HG03060 (cell line): ENCODE results near the gene METTL1.
A peak's percentile ranks its signal among the peaks of the same experiment; 100 is the strongest.
"Not testable (repeated sequence)": the region's sequence is repeated elsewhere in the genome, so short reads cannot be mapped to it uniquely, and the experiment has no call there.

Experiments used
- ATAC-seq: cut with Tn5 transposase; IDR thresholded peaks from one replicate; pipeline ENCODE4 v1.9.1; 2021; ENCODE audit warnings: low read depth, moderate number of reproducible peaks; ENCODE audit not compliant: unreplicated experiment

The METTL1 gene

DNA sequence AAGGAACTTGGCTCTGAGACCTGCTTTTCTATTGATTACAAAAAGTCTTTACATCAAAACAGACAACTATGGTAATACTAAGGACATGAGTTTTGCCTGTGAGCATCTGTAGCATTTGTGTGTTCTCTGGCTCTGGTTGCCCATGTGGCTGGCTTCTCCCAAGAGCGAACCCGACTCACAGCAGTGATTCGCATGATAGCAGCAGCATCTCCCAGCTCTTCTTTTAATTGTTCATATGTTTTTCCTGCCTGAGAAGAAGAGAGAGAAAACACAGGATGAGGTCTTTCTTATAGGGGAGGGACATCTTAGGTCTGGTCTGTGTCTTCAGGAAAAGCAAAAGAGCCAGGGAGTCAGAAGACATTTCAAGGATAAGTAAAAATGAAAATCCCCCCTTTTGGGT is 29.1 kb upstream of the METTL1 start:
- ATAC-seq, result no peak

DNA sequence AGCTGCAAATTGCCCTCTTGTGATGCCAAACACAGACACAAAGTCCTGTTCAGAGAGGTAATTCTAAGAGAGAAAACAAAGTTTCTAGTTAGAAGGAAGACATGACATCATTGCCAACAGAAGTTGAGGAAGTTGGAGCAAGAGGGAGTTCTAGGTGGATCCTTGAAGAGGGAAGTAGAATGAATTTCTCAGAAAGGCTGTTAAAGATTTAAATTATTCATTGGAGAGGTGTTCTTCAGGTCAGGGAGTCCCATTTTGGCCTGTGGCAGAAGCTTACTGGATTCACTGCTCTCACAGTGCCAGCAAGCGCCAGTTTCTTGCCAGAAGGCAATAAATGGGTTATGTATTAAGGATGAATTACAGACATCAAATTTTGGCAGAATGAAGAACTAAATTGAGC is 26.0 kb upstream of the METTL1 start:
- ATAC-seq, result no peak

DNA sequence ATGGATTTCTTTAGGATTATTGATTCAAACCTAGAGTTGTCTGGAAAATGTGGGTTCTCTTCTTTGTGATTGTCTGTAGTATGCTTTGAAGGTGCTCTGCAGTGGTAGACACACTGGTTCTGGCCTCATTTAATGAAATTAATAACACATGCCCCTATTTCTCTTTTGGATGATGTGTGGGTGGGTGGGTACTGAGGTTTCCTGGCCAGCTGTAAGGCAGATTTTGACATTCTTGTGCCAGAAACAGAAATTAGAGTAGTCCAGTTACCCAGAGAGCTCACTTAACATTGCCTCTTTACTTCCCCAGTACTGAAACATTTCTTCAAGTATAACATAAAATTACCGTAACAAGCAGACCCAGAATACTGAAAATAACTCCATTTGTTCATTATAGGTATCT is 25.1 kb upstream of the METTL1 start:
- no peak for ATAC-seq

DNA sequence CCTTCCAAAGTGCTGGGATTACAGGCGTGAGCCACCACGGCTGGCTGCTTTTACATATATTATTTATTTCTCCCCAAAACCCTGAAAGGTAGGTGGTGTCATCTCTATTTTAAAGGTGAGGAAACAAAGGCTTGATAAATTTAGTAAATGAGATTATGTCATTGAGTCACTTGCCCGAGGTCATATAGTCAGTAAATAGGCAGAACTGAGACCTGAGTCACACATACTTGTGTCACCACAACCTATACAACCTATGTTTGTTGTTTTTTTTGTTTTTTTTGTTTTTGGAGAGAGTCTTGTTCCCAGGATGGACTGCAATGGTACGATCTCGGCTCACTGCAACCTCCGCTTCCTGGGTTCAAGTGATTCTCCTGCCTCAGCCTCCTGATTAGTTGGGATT is 23.4 kb upstream of the METTL1 start:
- no peak for ATAC-seq

GRCh38 chr12:57793920-57794319 is 22.0 kb upstream of the METTL1 start:
- no peak for ATAC-seq

DNA sequence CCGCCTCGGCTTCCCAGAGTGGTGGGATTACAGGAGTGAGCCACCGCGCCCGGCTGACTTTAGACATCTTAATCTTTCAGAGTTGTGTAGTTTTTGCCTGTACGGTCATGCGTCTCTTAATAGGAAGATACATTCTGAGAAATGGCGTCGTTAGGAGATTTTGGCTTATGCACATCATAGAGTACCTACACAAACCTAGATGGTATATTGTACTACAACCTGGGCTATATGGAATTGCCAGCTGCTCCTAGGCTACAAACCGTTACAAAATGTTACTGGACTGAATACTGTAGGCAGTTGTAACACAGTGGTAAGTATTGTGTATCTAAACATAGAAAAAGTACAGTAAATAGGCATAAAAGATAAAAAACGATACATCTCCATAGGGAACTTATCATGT is 12.0 kb upstream of the METTL1 start:
- no peak for ATAC-seq

DNA sequence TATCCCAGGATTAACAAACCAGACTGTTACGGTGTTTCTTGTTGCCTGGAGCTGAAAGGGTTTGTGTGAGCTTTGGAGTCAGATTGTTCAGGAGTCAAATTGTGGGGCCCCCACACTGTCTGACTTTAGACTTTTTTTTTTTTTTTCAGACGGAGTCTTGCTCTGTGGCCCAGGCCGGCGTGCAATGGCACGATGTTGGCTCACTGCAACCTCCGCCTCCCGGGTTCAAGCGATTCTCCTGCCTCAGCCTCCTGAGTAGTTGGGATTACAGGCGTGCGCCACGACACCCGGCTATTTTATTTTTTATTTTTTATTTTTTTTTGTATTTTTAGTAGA is 11.5 kb upstream of the METTL1 start:
- no peak for ATAC-seq

GRCh38 chr12:57782608-57783465 is 10.9 kb upstream of the METTL1 start, which contains the start of gene TSFM:
TSFM (plus strand) TSS chr12:57782787; CDS start chr12:57782802, 15 bp downstream.
- ATAC-seq, result peak; percentile 79

- no peak for ATAC-seq
These were observed 10.3 kb upstream of the METTL1 start for GRCh38 chr12:57782243-57782607.

GRCh38 chr12:57781801-57782200 is 9.9 kb upstream of the METTL1 start:
- no peak for ATAC-seq

GRCh38 chr12:57781244-57781643 is 9.3 kb upstream of the METTL1 start:
- ATAC-seq, result no peak

- no peak for ATAC-seq
These were observed 8.5 kb upstream of the METTL1 start for GRCh38 chr12:57780284-57780897.

GRCh38 chr12:57779736-57780135 is 7.8 kb upstream of the METTL1 start:
- ATAC-seq, result no peak

DNA sequence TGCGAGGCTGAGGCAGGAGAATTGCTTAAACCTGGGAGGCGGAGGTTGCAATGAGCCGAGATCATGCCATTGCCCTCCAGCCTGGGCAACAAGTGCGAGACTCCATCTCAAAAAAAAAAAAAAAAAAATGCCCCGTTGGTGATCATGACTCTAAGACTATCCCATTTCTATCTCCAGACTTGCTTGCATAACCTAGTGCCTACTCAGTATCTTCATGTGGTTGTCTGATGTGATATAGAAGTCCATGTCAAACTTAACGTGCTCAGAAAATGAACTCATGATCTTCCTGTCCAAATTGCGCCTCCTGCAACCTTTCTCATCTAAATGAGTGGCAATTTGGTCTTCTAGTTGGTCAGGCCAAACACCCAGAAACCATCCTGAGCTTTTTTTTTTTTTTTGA is 6.0 kb upstream of the METTL1 start:
- no peak for ATAC-seq

- no peak for ATAC-seq
These were observed 5.5 kb upstream of the METTL1 start for GRCh38 chr12:57777367-57777766.

GRCh38 chr12:57776247-57776587 is 4.3 kb upstream of the METTL1 start:
- no peak for ATAC-seq

GRCh38 chr12:57775563-57776246 is 3.8 kb upstream of the METTL1 start:
- ATAC-seq, result no peak

GRCh38 chr12:57775044-57775443 is 3.1 kb upstream of the METTL1 start:
- ATAC-seq, result no peak

DNA sequence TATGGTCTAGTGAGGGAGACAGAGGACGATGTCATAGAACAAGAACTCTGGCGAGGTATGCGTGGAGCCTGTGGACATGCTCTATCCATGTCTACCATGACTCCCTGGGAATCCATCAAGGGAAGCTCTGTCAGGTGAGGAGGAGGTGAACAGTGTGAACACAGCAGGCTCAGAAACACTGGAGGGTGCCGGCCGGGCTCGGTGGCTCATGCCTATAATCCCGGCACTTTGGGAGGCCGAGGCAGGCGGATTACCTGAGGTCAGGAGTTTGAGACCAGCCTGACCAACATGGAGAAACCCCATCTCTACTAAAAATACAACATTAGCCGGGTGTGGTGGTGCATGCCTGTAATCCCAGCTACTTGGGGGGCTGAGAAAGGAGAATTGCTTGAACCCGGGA is 2.7 kb upstream of the METTL1 start:
- ATAC-seq, result not testable (repeated sequence)

DNA sequence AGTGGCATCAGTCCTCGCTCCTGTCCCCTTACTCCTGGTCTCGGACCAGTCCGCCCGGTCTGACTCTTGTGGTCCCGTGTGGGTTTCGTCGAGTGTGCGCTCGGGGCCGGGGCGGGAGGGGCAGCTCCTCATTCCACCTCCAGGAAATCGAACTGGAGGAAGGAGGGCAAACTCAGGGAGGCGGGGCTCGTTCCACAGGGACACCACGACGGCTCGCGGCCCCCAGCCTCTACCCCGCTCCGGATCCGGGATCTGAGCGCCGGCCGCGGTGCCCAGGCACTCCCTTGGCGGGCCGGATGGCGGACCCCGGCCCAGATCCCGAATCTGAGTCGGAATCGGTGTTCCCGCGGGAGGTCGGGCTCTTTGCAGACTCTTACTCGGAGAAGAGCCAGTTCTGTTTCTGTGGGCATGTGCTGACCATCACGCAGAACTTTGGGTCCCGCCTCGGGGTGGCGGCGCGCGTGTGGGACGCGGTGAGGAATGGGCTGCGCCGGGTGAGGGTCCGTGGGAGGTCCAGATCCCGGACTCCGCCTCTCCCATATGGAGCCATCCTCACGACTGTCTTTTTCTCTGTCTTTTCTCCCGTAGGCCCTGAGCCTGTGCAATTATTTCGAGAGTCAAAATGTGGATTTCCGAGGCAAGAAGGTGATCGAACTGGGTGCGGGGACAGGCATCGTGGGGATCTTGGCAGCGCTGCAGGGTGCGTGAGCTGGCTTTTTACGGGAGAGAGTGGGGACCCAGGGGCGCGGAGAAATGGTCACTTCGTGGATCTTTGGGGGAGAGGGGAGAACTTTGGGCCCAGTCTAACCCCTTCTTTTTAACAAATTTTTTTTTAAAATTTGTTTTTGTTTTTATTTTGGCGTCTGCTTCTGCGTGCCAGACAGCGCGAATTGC is 771 bp upstream of the METTL1 start, which contains the start of gene EEF1AKMT3:
EEF1AKMT3 (plus strand) TSS at position 186 of the 894 bp plus-strand sequence; CDS start at position 297, 111 bp downstream.
- no peak for ATAC-seq
